ENCODE results near the gene KCP.

The KCP gene

DNA sequence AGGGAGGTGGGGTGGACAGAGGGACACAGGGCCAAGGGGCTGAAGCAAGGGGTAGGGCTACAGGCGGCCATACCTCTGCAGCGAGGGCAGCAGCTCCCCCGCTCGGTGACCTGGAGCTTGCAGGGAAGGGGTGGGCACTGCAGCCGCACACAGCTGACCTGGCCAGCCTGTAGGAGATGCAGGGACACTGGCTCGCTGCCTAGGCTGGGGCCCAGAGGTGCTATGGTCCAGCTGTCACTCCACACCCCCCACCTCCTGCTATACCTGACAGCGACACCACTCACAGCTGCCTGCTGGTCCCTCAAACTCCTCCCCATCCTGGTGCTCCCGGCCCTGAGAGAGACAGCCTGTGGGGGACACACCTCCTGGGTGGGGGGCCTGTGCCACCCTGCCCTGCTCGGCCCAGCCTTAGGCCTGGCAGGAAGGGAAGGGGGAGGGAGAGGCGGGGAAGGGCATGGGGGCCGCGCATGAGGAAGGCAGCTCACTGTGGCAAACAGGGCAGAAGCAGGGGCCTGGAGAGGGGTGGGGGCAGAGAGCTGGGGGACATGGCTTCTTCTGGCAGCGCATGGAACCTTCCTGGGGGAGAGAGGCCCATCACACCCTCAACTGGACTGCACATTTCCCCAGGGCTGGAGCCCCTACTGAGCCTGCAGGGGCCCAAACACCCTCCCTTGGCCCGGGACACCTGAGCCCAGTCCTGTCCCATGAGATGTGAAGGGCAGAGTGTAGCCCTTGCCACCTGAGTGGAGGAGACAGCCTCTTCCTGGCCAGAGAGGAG is 23.9 kb downstream of the KCP start:
- no peak for DNase-seq (ENCODE audit: extremely low spot score)
- TF ChIP-seq, protein P1, sequence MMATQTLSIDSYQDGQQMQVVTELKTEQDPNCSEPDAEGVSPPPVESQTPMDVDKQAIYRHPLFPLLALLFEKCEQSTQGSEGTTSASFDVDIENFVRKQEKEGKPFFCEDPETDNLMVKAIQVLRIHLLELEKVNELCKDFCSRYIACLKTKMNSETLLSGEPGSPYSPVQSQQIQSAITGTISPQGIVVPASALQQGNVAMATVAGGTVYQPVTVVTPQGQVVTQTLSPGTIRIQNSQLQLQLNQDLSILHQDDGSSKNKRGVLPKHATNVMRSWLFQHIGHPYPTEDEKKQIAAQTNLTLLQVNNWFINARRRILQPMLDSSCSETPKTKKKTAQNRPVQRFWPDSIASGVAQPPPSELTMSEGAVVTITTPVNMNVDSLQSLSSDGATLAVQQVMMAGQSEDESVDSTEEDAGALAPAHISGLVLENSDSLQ (IDR thresholded peaks at IDR 0.05), result no peak
- TF ChIP-seq ZNF384 (IDR thresholded peaks at IDR 0.05) (no peak), FOXA1 (IDR thresholded peaks at IDR 0.05) (no peak), NFRKB (IDR thresholded peaks at IDR 0.05) (no peak), CTBP1 (IDR thresholded peaks at IDR 0.05; ENCODE audit: borderline replicate concordance) (no peak), BHLHE40 (IDR thresholded peaks at IDR 0.05; ENCODE audit: borderline replicate concordance) (no peak), FOXK2 (IDR thresholded peaks at IDR 0.05) (no peak), L3MBTL2 (conservative IDR thresholded peaks at IDR 0.05) (no peak), SP1 (IDR thresholded peaks at IDR 0.05) (no peak), ARNT (IDR thresholded peaks at IDR 0.05) (no peak), TARDBP (IDR thresholded peaks at IDR 0.05) (no peak), LEF1 (IDR thresholded peaks at IDR 0.05; ENCODE audit: borderline replicate concordance) (no peak), HDGF (IDR thresholded peaks at IDR 0.05; ENCODE audit: borderline replicate concordance) (no peak), SUZ12 (IDR thresholded peaks at IDR 0.05) (no peak), FOXM1 (IDR thresholded peaks at IDR 0.05; ENCODE audit: borderline replicate concordance) (no peak), ELF4 (IDR thresholded peaks at IDR 0.05) (no peak)
- ChIA-PET CTCF (no interaction called here), POLR2A (no interaction called here)

GRCh38 chr7:128885370-128886187 is 24.9 kb downstream of the KCP start:
- TF ChIP-seq FOXA1 (IDR thresholded peaks at IDR 0.05) (no peak), FOXM1 (IDR thresholded peaks at IDR 0.05; ENCODE audit: borderline replicate concordance) (no peak), LEF1 (IDR thresholded peaks at IDR 0.05; ENCODE audit: borderline replicate concordance) (no peak), SP1 (IDR thresholded peaks at IDR 0.05) (no peak), TARDBP (IDR thresholded peaks at IDR 0.05) (no peak), ZNF384 (IDR thresholded peaks at IDR 0.05) (no peak), HDGF (IDR thresholded peaks at IDR 0.05; ENCODE audit: borderline replicate concordance) (no peak), BHLHE40 (IDR thresholded peaks at IDR 0.05; ENCODE audit: borderline replicate concordance) (no peak), L3MBTL2 (conservative IDR thresholded peaks at IDR 0.05) (no peak), NFRKB (IDR thresholded peaks at IDR 0.05) (no peak), ARNT (IDR thresholded peaks at IDR 0.05) (no peak), SUZ12 (IDR thresholded peaks at IDR 0.05) (no peak), ELF4 (IDR thresholded peaks at IDR 0.05) (no peak)
- TF ChIP-seq, protein P1 (IDR thresholded peaks at IDR 0.05), result no peak
- no peak for DNase-seq (ENCODE audit: extremely low spot score)
- POLR2A ChIA-PET, result no interaction called here
- CTCF ChIA-PET, result interaction anchor here (0.6 to 1.1 kb wide), 2 partner anchors 22 to 411 kb away, joined by 3 to 5 read pairs; no protein-coding TSS in a partner anchor

- TF ChIP-seq ARNT (IDR thresholded peaks at IDR 0.05) (no peak), L3MBTL2 (conservative IDR thresholded peaks at IDR 0.05) (no peak), HDGF (IDR thresholded peaks at IDR 0.05; ENCODE audit: borderline replicate concordance) (no peak), BHLHE40 (IDR thresholded peaks at IDR 0.05; ENCODE audit: borderline replicate concordance) (no peak), SP1 (IDR thresholded peaks at IDR 0.05) (no peak), TARDBP (IDR thresholded peaks at IDR 0.05) (no peak), CTBP1 (IDR thresholded peaks at IDR 0.05; ENCODE audit: borderline replicate concordance) (no peak), FOXM1 (IDR thresholded peaks at IDR 0.05; ENCODE audit: borderline replicate concordance) (no peak), ELF4 (IDR thresholded peaks at IDR 0.05) (no peak)
- TF ChIP-seq, protein P1 (IDR thresholded peaks at IDR 0.05), result no peak
- no peak for DNase-seq (ENCODE audit: extremely low spot score)
- ChIA-PET POLR2A (no interaction called here), CTCF (interaction anchor here (0.5 to 1.6 kb wide), 7 partner anchors 17 to 410 kb away, joined by 3 to 11 read pairs (median 5); no protein-coding TSS in a partner anchor)
Measured at GRCh38 chr7:128884561-128885369, 25.7 kb downstream of the KCP start.

DNA sequence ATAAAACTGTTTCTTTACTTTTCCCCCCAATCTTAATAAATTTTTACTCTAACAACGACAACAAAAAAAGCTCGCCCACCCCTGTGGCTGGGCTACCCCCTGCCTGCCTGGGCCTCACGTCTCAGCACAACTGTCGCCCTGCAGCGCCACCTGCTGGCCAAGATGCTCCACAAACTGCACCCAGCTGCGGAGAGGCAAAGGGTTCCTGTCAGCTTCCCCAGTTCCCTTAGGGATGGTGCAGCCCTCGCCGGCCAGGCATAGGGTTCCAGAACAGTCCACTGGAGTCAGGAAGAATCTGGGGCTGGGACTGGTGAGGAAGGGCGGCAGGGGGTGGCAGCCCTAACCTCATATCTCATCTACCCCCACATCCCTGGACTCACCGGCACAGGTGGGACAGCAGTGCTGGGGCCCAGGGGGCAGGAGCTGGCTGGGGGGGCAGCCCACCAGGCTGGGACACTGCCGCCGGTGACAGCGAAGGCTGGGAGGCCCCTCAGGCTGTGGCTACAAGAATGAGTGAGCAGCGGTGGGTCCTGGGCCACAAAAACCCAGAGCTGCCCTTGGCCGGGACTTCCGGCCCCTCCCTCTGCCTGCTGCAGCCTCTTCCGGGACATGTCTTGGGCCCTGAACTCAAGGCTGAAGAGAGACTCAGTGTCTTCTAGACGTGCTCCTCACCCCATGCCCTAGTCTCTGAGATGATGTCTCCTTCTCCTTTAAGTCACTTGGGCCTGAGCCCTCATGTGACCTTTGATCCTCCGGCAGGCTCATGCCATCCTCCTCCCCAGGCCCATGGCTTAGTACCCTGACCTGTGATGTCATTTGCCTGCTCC is 26.7 kb downstream of the KCP start:
- ChIA-PET POLR2A (no interaction called here), CTCF (interaction anchor here (0.6 to 1.9 kb wide), 12 partner anchors 9 to 1599 kb away, joined by 3 to 13 read pairs (median 5); partner anchors contain the start of gene ATP6V1F)
- peak; percentile 92 for DNase-seq (ENCODE audit: extremely low spot score)
- TF ChIP-seq ZNF384 (IDR thresholded peaks at IDR 0.05), result no peak
- TF ChIP-seq FOXA1 (IDR thresholded peaks at IDR 0.05), result no peak
- TF ChIP-seq TARDBP (IDR thresholded peaks at IDR 0.05), result no peak
- no peak for TF ChIP-seq FOXM1 (IDR thresholded peaks at IDR 0.05; ENCODE audit: borderline replicate concordance)
- no peak for TF ChIP-seq FOXK2 (IDR thresholded peaks at IDR 0.05)
- no peak for TF ChIP-seq NFRKB (IDR thresholded peaks at IDR 0.05)
- TF ChIP-seq SP1 (IDR thresholded peaks at IDR 0.05), result no peak
- TF ChIP-seq CTBP1 (IDR thresholded peaks at IDR 0.05; ENCODE audit: borderline replicate concordance), result no peak
- TF ChIP-seq ELF4 (IDR thresholded peaks at IDR 0.05), result no peak
- no peak for TF ChIP-seq BHLHE40 (IDR thresholded peaks at IDR 0.05; ENCODE audit: borderline replicate concordance)
- TF ChIP-seq HDGF (IDR thresholded peaks at IDR 0.05; ENCODE audit: borderline replicate concordance), result no peak
- TF ChIP-seq, protein P1 (IDR thresholded peaks at IDR 0.05), result no peak
- TF ChIP-seq ARNT (IDR thresholded peaks at IDR 0.05), result no peak
